GM12801 (cell line): ENCODE measurements around the gene CMSS1.

Source experiments
- CTCF ChIP-seq: IDR thresholded peaks from one replicate; pipeline ENCODE4 v1.5.1; 2011; ENCODE audit warnings: control low read depth; ENCODE audit not compliant: insufficient read length; ENCODE audit errors: extremely low read depth

Gene CMSS1

GRCh38 chr3:100060685-100061484, 243.2 kb downstream of the CMSS1 start:
- TF ChIP-seq CTCF, result no peak

GRCh38 chr3:100062665-100063064, 245.0 kb downstream of the CMSS1 start:
- TF ChIP-seq CTCF, result no peak

- TF ChIP-seq CTCF, result no peak
Observed at GRCh38 chr3:100063929-100064461, 246.3 kb downstream of the CMSS1 start.

DNA sequence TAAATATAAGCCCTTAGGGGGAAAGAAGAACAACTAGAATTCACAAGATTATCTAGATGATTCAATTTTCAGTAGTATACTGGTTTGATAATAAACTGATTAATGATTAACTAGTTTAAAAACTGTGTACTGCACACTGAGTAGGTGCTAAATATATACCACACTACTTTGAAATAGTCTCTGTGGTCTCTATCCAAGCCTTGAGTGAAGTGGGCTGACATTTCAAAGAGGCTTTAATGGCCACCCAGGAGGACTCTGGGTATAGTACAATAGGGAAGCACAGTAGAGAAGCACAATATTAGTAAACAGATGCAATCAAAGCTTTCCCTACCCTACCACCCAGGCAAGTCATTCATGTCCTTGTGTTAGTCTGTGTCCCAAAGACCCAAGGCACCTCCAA, 249.9 kb downstream of the CMSS1 start:
- TF ChIP-seq CTCF, result no peak

DNA sequence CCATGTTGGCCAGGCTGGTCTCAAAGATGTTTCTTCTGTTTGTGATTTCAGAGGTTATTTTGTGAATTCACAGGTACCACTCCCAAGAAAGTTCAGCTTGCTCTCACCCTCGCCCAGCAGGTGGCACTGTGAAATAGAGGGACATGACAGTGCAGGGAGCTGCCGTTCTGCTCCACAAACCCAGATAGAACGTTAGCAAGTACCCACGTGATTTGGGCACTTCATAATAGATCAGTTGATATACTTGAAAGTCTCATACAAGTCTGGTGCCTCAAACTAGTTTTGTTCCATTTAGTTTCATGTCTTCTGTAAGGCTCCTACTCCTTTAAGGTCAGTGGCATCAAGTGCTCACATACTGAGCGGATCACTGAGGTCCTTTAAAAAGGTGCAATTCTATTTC, 251.2 kb downstream of the CMSS1 start:
- no peak for TF ChIP-seq CTCF

GRCh38 chr3:100069472-100069871, 251.8 kb downstream of the CMSS1 start:
- TF ChIP-seq CTCF, result no peak

DNA sequence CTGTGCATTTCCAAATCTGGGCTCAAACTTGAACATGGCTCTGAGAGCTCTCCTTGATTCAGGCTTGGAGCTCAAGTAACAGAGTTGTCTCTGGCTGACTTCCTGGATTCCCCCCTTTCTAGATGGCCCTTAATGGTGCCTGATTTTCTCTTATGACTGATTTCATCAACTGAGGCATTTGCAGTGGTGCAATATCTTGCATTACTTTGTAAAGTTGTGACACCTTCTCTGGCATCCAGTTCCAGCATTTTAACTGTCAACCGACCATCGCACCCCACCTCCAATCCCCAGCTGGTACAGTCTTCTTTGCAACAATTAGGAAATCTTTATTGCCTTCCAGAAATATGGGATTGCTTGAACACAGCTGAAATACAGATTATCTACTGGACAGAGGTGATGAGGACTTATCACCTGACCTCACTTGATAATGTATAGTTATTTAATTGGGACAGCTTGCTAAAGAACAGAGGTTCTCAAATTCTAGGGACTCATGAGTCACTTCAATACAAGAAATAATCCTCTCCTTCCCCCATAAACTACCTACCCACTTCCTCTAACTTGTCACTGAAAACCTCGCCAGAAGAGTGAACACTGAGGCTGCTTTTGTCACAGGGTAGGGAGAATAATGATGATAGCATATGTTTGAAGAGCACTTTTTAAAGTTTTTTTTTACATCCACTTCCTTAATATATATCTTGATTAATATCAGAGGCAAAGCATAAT, 254.8 kb downstream of the CMSS1 start:
- TF ChIP-seq CTCF, result no peak
